Endodermal cell (in vitro differentiated cells): ENCODE results near the gene FBXL5. TPM values are rescaled to one million over a fixed set of nuclear protein-coding genes. Genes with fewer than 3 reads are reported as not detected.

Source experiments
- DNase-seq: peaks from one replicate; pipeline ENCODE4 v3.0.0-alpha.2; 2017
- H3K27ac ChIP-seq: 2 replicates; pipeline ENCODE4 v1.5.1; 2013; ENCODE audit warnings: mild to moderate bottlenecking, low read depth, low read length, moderate library complexity
- H3K27me3 ChIP-seq: 2 replicates; pipeline ENCODE4 v1.6.1; 2013; ENCODE audit warnings: mild to moderate bottlenecking, low read length, moderate library complexity; ENCODE audit not compliant: insufficient read depth, control insufficient read depth, poor library complexity, severe bottlenecking
- H3K36me3 ChIP-seq: 2 replicates; pipeline ENCODE4 v1.7.0; 2013; ENCODE audit warnings: mild to moderate bottlenecking, low read length, moderate library complexity; ENCODE audit not compliant: control insufficient read depth, insufficient read depth
- H3K4me1 ChIP-seq: one replicate; pipeline ENCODE4 v1.7.0; 2013; ENCODE audit warnings: low read length; ENCODE audit not compliant: control insufficient read depth, insufficient read depth
- H3K4me3 ChIP-seq: 2 replicates; pipeline ENCODE4 v1.5.1; 2013; ENCODE audit warnings: mild to moderate bottlenecking, low read length, moderate library complexity
- H3K9ac ChIP-seq: 2 replicates; pipeline ENCODE4 v1.6.1; 2013; ENCODE audit warnings: mild to moderate bottlenecking, low read length, moderate library complexity; ENCODE audit not compliant: poor library complexity, severe bottlenecking; ENCODE audit errors: extremely low read depth
- H3K9me3 ChIP-seq: 2 replicates; pipeline ENCODE4 v1.6.1; 2013; ENCODE audit warnings: mild to moderate bottlenecking, low read length, moderate library complexity; ENCODE audit not compliant: control insufficient read depth
- H3K27ac Mint-ChIP-seq: 2 replicates; pipeline ENCODE4 v1.8.0; 2020; ENCODE audit warnings: mixed read lengths
- H3K27me3 Mint-ChIP-seq: 2 replicates; pipeline ENCODE4 v1.8.0; 2021; ENCODE audit warnings: mild to moderate bottlenecking, mixed read lengths; ENCODE audit not compliant: insufficient read depth
- H3K36me3 Mint-ChIP-seq: 2 replicates; pipeline ENCODE4 v1.8.0; 2020; ENCODE audit warnings: low read depth, mixed read lengths
- H3K4me1 Mint-ChIP-seq: 2 replicates; pipeline ENCODE4 v1.8.0; 2020; ENCODE audit warnings: mixed read lengths
- H3K4me3 Mint-ChIP-seq: 2 replicates; pipeline ENCODE4 v1.8.0; 2020; ENCODE audit warnings: mild to moderate bottlenecking, moderate library complexity, mixed read lengths
- H3K9me3 Mint-ChIP-seq: 2 replicates; pipeline ENCODE4 v1.8.0; 2020; ENCODE audit warnings: mild to moderate bottlenecking, mixed read lengths
- WGBS, 2 experiments: methylation state at CpG; one replicate each; pipeline versions ENCODE4 v1.1.5 to v1.1.7; 2013; ENCODE audit warnings: missing lambda C conversion rate in 2 of 2, mixed read lengths in 1 of 2; ENCODE audit not compliant: insufficient coverage in 1 of 2, insufficient read length in 1 of 2; 5-methylcytosine and 5-hydroxymethylcytosine counted together
- total RNA-seq, 2 donors: library from RNA; stranded (reverse); fragmentation: NEBNext Ultra II Directional in 1 of 2; extraction: Animal tissue kit (Norgen Biotek cat#: 25700) in 1 of 2; gene quantifications; 2 replicates in 1 of 2; 3 replicates in 1 of 2; pipeline ENCODE4 v1.2.1, GENCODE V29; 2021
- TF ChIP-seq, protein P1 (sequence below): fragments of 200-600 bp; sonication (generic); conservative IDR thresholded peaks from 2 replicates; pipeline ENCODE4 v1.5.0; 2021; ENCODE audit warnings: antibody characterized with exemption, mild to moderate bottlenecking

The FBXL5 gene
- total RNA-seq, 2 donors from 2014 or later = 60.3 to 88.4 TPM

DNA sequence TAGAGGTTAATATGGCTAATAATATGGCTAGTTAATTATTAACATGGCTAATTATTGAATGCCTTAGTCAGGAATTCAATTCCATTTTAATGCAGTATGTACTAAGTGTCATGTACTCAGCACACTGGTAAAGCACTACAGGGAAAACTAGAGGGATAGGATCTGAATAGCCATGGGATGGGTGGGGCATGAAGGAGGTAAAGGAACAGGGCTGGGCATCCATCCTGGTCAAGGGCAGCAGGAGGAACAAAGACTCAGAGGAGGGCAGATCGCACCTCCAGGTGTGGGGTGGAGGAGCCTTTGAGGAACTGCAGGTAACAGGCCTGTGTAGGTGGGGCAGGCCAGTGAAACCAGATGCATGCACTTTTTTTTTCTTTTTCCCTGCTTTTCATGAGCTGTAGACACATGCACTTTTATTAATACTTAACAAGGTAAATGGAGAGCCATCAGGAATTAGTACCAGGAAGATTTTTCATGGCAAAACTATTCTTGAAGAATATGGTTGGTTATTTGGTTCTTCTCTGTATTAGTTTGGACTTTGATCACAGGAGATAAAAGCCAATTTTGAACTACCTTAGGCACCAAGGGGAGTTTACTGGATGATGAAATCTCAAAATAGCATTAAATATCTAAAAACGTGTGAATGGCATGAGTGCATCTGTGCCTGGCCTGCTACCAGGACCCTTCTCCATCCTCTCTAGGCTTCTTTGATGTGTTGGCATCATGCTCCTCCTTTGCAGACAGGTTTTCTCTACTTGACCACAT is 97.2 kb downstream of the FBXL5 start:
- no peaks in the 10 kb centered on the region for H3K9me3 ChIP-seq
- H3K27me3 Mint-ChIP-seq = no peaks in the 10 kb centered on the region
- H3K36me3 ChIP-seq = no peaks in the 10 kb centered on the region
- H3K9ac ChIP-seq = no peak overlapping the region
- H3K9me3 Mint-ChIP-seq = no peaks in the 10 kb centered on the region
- TF ChIP-seq, protein P1, sequence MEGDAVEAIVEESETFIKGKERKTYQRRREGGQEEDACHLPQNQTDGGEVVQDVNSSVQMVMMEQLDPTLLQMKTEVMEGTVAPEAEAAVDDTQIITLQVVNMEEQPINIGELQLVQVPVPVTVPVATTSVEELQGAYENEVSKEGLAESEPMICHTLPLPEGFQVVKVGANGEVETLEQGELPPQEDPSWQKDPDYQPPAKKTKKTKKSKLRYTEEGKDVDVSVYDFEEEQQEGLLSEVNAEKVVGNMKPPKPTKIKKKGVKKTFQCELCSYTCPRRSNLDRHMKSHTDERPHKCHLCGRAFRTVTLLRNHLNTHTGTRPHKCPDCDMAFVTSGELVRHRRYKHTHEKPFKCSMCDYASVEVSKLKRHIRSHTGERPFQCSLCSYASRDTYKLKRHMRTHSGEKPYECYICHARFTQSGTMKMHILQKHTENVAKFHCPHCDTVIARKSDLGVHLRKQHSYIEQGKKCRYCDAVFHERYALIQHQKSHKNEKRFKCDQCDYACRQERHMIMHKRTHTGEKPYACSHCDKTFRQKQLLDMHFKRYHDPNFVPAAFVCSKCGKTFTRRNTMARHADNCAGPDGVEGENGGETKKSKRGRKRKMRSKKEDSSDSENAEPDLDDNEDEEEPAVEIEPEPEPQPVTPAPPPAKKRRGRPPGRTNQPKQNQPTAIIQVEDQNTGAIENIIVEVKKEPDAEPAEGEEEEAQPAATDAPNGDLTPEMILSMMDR = no peak
- H3K27me3 ChIP-seq = no peaks in the 10 kb centered on the region
- no peak overlapping the region for H3K4me3 ChIP-seq
- 91% methylated on average over 2 of the region's 2 CpGs; no CpG with 5 or more reads in 1 of the 2 experiments for WGBS, 2 experiments
- no peak overlapping the region for H3K27ac Mint-ChIP-seq
- H3K4me3 Mint-ChIP-seq = no peak overlapping the region
- peaks cover 9% of the 10 kb centered on the region for H3K4me1 Mint-ChIP-seq
- no peak overlapping the region for H3K27ac ChIP-seq
- H3K4me1 ChIP-seq = no peaks in the 10 kb centered on the region
- DNase-seq = no peak
- peaks cover 15% of the 10 kb centered on the region for H3K36me3 Mint-ChIP-seq

DNA sequence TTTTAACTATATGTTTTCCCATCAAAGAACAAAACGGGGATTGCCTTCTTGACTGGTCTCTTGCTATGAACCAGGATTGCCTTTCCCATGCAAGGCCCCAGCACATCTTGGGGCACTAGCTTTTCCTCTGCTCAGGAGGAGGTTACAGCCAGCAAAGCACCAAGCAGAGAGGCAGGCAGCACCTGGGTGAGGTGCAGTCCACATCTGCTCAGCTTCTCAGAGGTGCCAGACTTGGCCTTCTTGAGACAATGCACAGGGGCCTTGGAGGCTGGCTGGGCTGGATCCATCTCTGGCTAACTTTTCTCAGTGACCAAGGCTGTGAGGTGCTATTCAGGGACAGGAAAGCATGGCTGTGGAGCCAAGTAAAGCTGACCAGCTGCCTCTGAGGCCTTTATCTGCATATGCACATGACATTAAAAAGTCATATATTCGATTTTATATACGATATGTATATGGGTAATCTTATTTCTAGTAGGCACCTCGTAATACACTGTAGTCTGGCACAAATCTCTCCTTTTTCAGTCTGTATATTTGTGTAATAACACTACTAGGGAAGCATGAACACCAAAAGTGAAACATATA is 98.6 kb downstream of the FBXL5 start:
- peaks cover 15% of the 10 kb centered on the region for H3K36me3 Mint-ChIP-seq

More for the DNA sequence above, 98.6 kb downstream of the FBXL5 start:
- no peaks in the 10 kb centered on the region for H3K27me3 Mint-ChIP-seq
- no peak overlapping the region for H3K27ac Mint-ChIP-seq
- Histone ChIP-seq H3K27me3 (no peaks in the 10 kb centered on the region), H3K4me1 (no peaks in the 10 kb centered on the region), H3K36me3 (no peaks in the 10 kb centered on the region), H3K9me3 (no peaks in the 10 kb centered on the region), H3K9ac (no peak overlapping the region), H3K4me3 (no peak overlapping the region), H3K27ac (no peak overlapping the region)
- DNase-seq = no peak
- no peak overlapping the region for H3K4me3 Mint-ChIP-seq
- H3K9me3 Mint-ChIP-seq = no peaks in the 10 kb centered on the region
- 67 to 93% methylated on average over 1 to 4 of the region's 4 CpGs for WGBS, 2 experiments
- TF ChIP-seq, protein P1 = no peak
- H3K4me1 Mint-ChIP-seq = peaks cover 23% of the 10 kb centered on the region

Other genes with a start within 250 kb of the FBXL5 start
- not detected for gene C1QTNF7, start 227.3 kb downstream of the FBXL5 start, total RNA-seq
- 10 to 100 TPM; 12.3 to 25.2 TPM for gene CC2D2A, start 185.5 kb downstream of the FBXL5 start, total RNA-seq
- gene FAM200B, start 26.5 kb upstream of the FBXL5 start, total RNA-seq = 10 to 100 TPM; 18.1 to 27.8 TPM
- under 1 TPM; 0.44 to 0.53 TPM for gene BST1, start 47.7 kb upstream of the FBXL5 start, total RNA-seq
- gene CD38, start 123.0 kb upstream of the FBXL5 start, total RNA-seq = under 1 TPM in 1 of 2 donors, not detected in 1; 0.11 TPM